B cell (primary cell): Measurements from ENCODE around the gene SPSB1. TPM values are rescaled to one million over a fixed set of nuclear protein-coding genes. Genes with fewer than 3 reads are reported as not detected.

Experiments used
- ATAC-seq: fragments of 200-7000 bp; cut with Tn5 transposase; one replicate; pipeline ENCODE4 v1.10.0; 2021; ENCODE audit warnings: low read depth, mild to moderate bottlenecking, moderate number of reproducible peaks, moderate library complexity
- CTCF ChIA-PET: fragments of 350-600 bp; sonication (Branson Sonifier 250); formaldehyde crosslinking; loops from one replicate; lab custom pipeline; 2021; ENCODE audit warnings: antibody characterized with exemption, inconsistent platforms; lab: Charles Lee
- POLR2A ChIA-PET: fragments of 350-600 bp; sonication (Branson Sonifier 250); formaldehyde crosslinking; loops from one replicate; lab custom pipeline; 2021; ENCODE audit warnings: antibody characterized with exemption; lab: Charles Lee
- DNase-seq: peaks from one replicate; pipeline ENCODE4 v3.0.0; 2013
- H2AFZ ChIP-seq: 2 replicates; pipeline ENCODE4 v1.6.1; 2012; ENCODE audit warnings: mild to moderate bottlenecking, low read depth, low read length; ENCODE audit not compliant: insufficient read depth, poor library complexity, severe bottlenecking
- H3K27ac ChIP-seq, 2 donors: 1 replicate in 1 of 2; 2 replicates in 1 of 2; pipeline ENCODE4 v1.5.1; 2012 to 2013; ENCODE audit warnings: low read length in 2 of 2, mild to moderate bottlenecking in 2 of 2, moderate library complexity in 1 of 2
- H3K27me3 ChIP-seq, 4 experiments: fragments of 200-600 bp in 1 of 4; sonication (generic) in 1 of 4; replicated peaks in 1 of 4; 1 replicate in 2 of 4; 2 replicates in 2 of 4; pipeline versions ENCODE4 v1.6.1 to v1.7.0; 2013 to 2016; ENCODE audit warnings: low read length in 3 of 4, mild to moderate bottlenecking in 2 of 4, mixed read lengths in 1 of 4, moderate library complexity in 1 of 4; ENCODE audit not compliant: insufficient read depth in 4 of 4, control insufficient read depth in 3 of 4; ENCODE audit errors: control extremely low read depth in 1 of 4
- H3K36me3 ChIP-seq, 2 experiments: replicated peaks in 1 of 2; 1 replicate in 1 of 2; 2 replicates in 1 of 2; pipeline versions ENCODE4 v1.6.1 to v1.7.1; 2013; ENCODE audit warnings: low read length in 1 of 2; ENCODE audit not compliant: insufficient read depth in 2 of 2, control insufficient read depth in 1 of 2; ENCODE audit errors: control extremely low read depth in 1 of 2, extremely low read depth in 1 of 2
- H3K4me1 ChIP-seq, 2 donors: fragments of 200-600 bp in 1 of 2; sonication (generic) in 1 of 2; 1 replicate in 1 of 2; 2 replicates in 1 of 2; pipeline versions ENCODE4 v1.5.1 to v1.6.1; 2013 to 2017; ENCODE audit warnings: low read length in 2 of 2; ENCODE audit not compliant: control insufficient read depth in 2 of 2, insufficient read depth in 2 of 2
- H3K4me2 ChIP-seq: replicated peaks from 2 replicates; pipeline ENCODE3; 2012; ENCODE audit warnings: mild to moderate bottlenecking, low read depth, low read length; ENCODE audit not compliant: poor library complexity, severe bottlenecking
- H3K4me3 ChIP-seq, 5 experiments: fragments of 200-600 bp in 1 of 5; sonication (generic) in 1 of 5; 1 replicate in 3 of 5; 2 replicates in 2 of 5; pipeline versions ENCODE4 v1.5.1 to v1.7.0; 2011 to 2016; ENCODE audit warnings: low read length in 4 of 5, mild to moderate bottlenecking in 4 of 5, low read depth in 2 of 5, control low read depth in 1 of 5, moderate library complexity in 1 of 5; ENCODE audit not compliant: insufficient read depth in 1 of 5; ENCODE audit errors: control extremely low read depth in 1 of 5, extremely low read depth in 1 of 5
- H3K79me2 ChIP-seq: fragments of 200-600 bp; sonication (generic); one replicate; pipeline ENCODE4 v1.6.0; 2016; ENCODE audit warnings: low read length; ENCODE audit not compliant: control insufficient read depth, insufficient read depth
- H3K9ac ChIP-seq: fragments of 200-600 bp; sonication (generic); 2 replicates; pipeline ENCODE4 v1.6.1; 2017; ENCODE audit warnings: mild to moderate bottlenecking, low read length, moderate library complexity
- H3K9me3 ChIP-seq, 3 donors: one replicate each; pipeline versions ENCODE4 v1.6.1 to v1.7.1; 2013; ENCODE audit warnings: low read length in 2 of 3; ENCODE audit not compliant: control insufficient read depth in 2 of 3, insufficient read depth in 1 of 3; ENCODE audit errors: control extremely low read depth in 1 of 3
- H4K20me1 ChIP-seq: 2 replicates; pipeline ENCODE4 v1.6.0; 2012; ENCODE audit warnings: mild to moderate bottlenecking, low read length; ENCODE audit not compliant: insufficient read depth, control insufficient read depth, poor library complexity, severe bottlenecking
- H3K27ac Mint-ChIP-seq: one replicate; pipeline ENCODE4 v1.8.0; 2021; ENCODE audit warnings: mixed read lengths
- H3K27me3 Mint-ChIP-seq: one replicate; pipeline ENCODE4 v1.8.0; 2021; ENCODE audit warnings: mixed read lengths
- H3K4me1 Mint-ChIP-seq: one replicate; pipeline ENCODE4 v1.8.0; 2021; ENCODE audit warnings: mixed read lengths
- H3K4me3 Mint-ChIP-seq: one replicate; pipeline ENCODE4 v1.8.0; 2021; ENCODE audit warnings: mixed read lengths
- H3K9me3 Mint-ChIP-seq: one replicate; pipeline ENCODE4 v1.8.0; 2022; ENCODE audit warnings: mixed read lengths; ENCODE audit not compliant: insufficient read depth
- EZH2 ChIP-seq: IDR thresholded peaks from 2 replicates; pipeline ENCODE4 v1.6.1; 2012; ENCODE audit warnings: borderline replicate concordance, low read depth, mild to moderate bottlenecking, moderate library complexity, low read length; ENCODE audit not compliant: insufficient read depth, poor library complexity, severe bottlenecking
- WGBS: methylation state at CpG from one replicate; pipeline ENCODE4 v1.1.5; 2013; ENCODE audit warnings: missing lambda C conversion rate; ENCODE audit not compliant: insufficient coverage; 5-methylcytosine and 5-hydroxymethylcytosine counted together
- intact Hi-C: fragments of 100-400 bp; cut with micrococcal nuclease; formaldehyde crosslinking; loops from one replicate; pipeline ENCODE4 v1.10.0; 2022
- polyA plus RNA-seq: library from polyadenylated mRNA; depleted of rRNA; stranded (reverse); fragments of >200 nt; gene quantifications from 2 replicates; pipeline ENCODE4 v1.2.3, GENCODE V29; 2012
- total RNA-seq, 2 donors: library from RNA; stranded (reverse); fragments of 120-200 nt in 1 of 2; gene quantifications; 1 replicate in 1 of 2; 2 replicates in 1 of 2; pipeline versions ENCODE4 v1.2.3 to v1.2.4, GENCODE V29; 2013 to 2022
- TF ChIP-seq, protein P1 (sequence below): fragments of 200-600 bp; IDR thresholded peaks from one replicate; pipeline ENCODE4 v1.8.0; 2022; ENCODE audit warnings: antibody characterized with exemption, mild to moderate bottlenecking

The SPSB1 gene
- total and polyA plus RNA-seq, 2 donors (not counting 1 experiment from before 2014, with no cell fraction given), result 1.7 to 9.4 TPM

DNA sequence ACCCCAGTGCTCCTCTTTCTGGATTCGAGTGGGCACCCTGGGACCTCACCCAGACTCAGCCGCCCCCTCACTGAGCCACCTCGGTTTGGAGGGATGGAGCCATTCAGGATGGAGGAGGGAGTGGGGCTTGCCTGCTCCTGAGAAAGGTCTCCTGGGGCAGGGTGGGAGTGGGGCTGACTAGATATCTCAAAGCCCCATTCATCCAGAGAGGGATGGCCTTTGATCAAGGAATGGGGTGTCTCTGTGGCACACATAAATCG lies 10.1 kb upstream of the SPSB1 start:
- ATAC-seq (no peak), DNase-seq (no peak)
- TF ChIP-seq, protein P1, sequence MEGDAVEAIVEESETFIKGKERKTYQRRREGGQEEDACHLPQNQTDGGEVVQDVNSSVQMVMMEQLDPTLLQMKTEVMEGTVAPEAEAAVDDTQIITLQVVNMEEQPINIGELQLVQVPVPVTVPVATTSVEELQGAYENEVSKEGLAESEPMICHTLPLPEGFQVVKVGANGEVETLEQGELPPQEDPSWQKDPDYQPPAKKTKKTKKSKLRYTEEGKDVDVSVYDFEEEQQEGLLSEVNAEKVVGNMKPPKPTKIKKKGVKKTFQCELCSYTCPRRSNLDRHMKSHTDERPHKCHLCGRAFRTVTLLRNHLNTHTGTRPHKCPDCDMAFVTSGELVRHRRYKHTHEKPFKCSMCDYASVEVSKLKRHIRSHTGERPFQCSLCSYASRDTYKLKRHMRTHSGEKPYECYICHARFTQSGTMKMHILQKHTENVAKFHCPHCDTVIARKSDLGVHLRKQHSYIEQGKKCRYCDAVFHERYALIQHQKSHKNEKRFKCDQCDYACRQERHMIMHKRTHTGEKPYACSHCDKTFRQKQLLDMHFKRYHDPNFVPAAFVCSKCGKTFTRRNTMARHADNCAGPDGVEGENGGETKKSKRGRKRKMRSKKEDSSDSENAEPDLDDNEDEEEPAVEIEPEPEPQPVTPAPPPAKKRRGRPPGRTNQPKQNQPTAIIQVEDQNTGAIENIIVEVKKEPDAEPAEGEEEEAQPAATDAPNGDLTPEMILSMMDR, result no peak
- no peak for TF ChIP-seq EZH2
- H3K4me2 ChIP-seq, result no peak overlapping the region
- H3K4me3 Mint-ChIP-seq, result no peak overlapping the region
- no peaks in the 10 kb centered on the region for H3K36me3 ChIP-seq
- H3K27me3 ChIP-seq, result peaks cover 0 to 14% (median 4%) of the 10 kb centered on the region in 4 experiments
- no peaks in the 10 kb centered on the region for H3K79me2 ChIP-seq
- no peak overlapping the region for H3K4me3 ChIP-seq
- peaks cover 0 to 18% of the 10 kb centered on the region in 2 donors for H3K4me1 ChIP-seq
- intact Hi-C loops, result no loop called here
- 92% methylated on average over 1 of the region's 4 CpGs for WGBS
- no peak overlapping the region for H3K27ac ChIP-seq
- no peak overlapping the region for H3K27ac Mint-ChIP-seq
- H3K9me3 Mint-ChIP-seq, result peaks cover 10% of the 10 kb centered on the region
- no peak overlapping the region for H2AFZ ChIP-seq
- no peaks in the 10 kb centered on the region for H4K20me1 ChIP-seq
- H3K9ac ChIP-seq, result no peak overlapping the region
- H3K9me3 ChIP-seq, result peaks cover 0 to 28% (median 3%) of the 10 kb centered on the region in 3 donors
- POLR2A ChIA-PET, result interaction anchor here (0.6 kb wide), 1 partner anchor 217 kb away, joined by 5 read pairs; no protein-coding TSS in a partner anchor
- CTCF ChIA-PET, result interaction anchor here (5.3 to 5.5 kb wide), 2 partner anchors 174 to 210 kb away, joined by 36 to 38 read pairs; no protein-coding TSS in a partner anchor
- peaks cover 14% of the 10 kb centered on the region for H3K27me3 Mint-ChIP-seq
- peaks cover 17% of the 10 kb centered on the region for H3K4me1 Mint-ChIP-seq

DNA sequence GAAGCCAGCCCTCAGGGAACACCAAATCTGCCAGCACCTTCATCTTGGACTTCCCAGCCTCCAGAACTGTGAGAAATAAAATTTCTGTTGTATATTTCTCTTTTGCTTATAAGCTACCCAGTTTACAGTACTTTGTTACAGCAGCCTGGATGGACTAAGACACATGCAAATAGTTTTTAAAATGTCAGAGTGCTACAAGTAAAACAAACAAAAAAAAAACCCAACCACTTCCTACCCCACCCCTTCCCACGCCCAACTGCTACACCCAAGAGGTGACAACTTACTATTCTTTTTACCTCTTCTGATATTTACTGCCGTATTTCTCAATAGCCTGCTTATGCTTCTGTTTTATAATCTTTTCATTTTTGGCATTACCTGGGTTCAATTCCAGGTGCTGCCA lies 8.6 kb upstream of the SPSB1 start:
- H3K9me3 ChIP-seq, result peaks cover 0 to 27% (median 11%) of the 10 kb centered on the region in 3 donors
- 40% methylated on average over 2 of the region's 2 CpGs for WGBS
- peaks cover 0 to 14% (median 4%) of the 10 kb centered on the region in 4 experiments for H3K27me3 ChIP-seq
- no peaks in the 10 kb centered on the region for H3K79me2 ChIP-seq
- no peak for DNase-seq
- Mint-ChIP-seq H3K27ac (no peak overlapping the region), H3K4me1 (peaks cover 17% of the 10 kb centered on the region), H3K27me3 (peaks cover 14% of the 10 kb centered on the region), H3K4me3 (no peak overlapping the region), H3K9me3 (peaks cover 13% of the 10 kb centered on the region)
- ChIA-PET POLR2A (no interaction called here), CTCF (interaction anchor here (0.6 to 5.5 kb wide), 4 partner anchors 10 to 212 kb away, joined by 3 to 38 read pairs (median 20); no protein-coding TSS in a partner anchor)
- no peak for ATAC-seq
- peaks cover 0 to 18% of the 10 kb centered on the region in 2 donors for H3K4me1 ChIP-seq
- H3K4me3 ChIP-seq, result no peak overlapping the region
- no peak overlapping the region for H3K27ac ChIP-seq
- intact Hi-C loops, result no loop called here
- no peaks in the 10 kb centered on the region for H3K36me3 ChIP-seq
- no peak overlapping the region for H2AFZ ChIP-seq
- no peak overlapping the region for H3K4me2 ChIP-seq
- TF ChIP-seq, protein P1, result no peak
- no peak for TF ChIP-seq EZH2
- no peaks in the 10 kb centered on the region for H4K20me1 ChIP-seq
- no peak overlapping the region for H3K9ac ChIP-seq
